ENCODE results near the gene ARFGEF3. TPM values are rescaled to one million over a fixed set of nuclear protein-coding genes. Genes with fewer than 3 reads are reported as not detected.
A peak's percentile ranks its signal among the peaks of the same experiment; 100 is the strongest.

The ARFGEF3 gene
- total RNA-seq, 1 donor from 2014 or later, result 24.0 TPM

DNA sequence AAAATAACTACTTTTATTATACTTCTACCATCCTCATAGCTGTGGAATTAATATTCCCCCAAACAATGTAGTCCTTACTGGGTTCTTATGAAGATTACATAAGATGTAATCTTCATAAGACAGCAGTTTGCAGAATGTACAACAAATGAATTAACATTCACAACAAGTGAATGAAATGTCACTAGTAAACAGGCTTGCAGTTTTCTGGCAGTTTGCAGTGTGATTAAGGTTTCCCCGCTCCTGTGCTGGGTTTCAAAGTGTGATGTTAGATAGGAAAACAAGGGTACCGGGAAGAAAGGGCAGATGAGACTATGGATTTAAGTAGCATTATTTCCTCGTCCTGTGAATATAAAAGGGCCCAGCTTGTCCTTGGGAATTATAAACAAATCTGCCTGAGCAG, 22.5 kb downstream of the ARFGEF3 start:
- Mint-ChIP-seq H3K4me1 (ENCODE audit: unreplicated experiment) (peaks cover 20% of the 10 kb centered on the region), H3K27me3 (peaks cover 6% of the 10 kb centered on the region), H3K4me3 (no peak overlapping the region), H3K9me3 (no peaks in the 10 kb centered on the region), H3K36me3 (peaks cover 4% of the 10 kb centered on the region), H3K27ac (no peak overlapping the region)
- DNase-seq (ENCODE audit: extremely low spot score, unreplicated experiment), result no peak
- TF ChIP-seq, protein P1, sequence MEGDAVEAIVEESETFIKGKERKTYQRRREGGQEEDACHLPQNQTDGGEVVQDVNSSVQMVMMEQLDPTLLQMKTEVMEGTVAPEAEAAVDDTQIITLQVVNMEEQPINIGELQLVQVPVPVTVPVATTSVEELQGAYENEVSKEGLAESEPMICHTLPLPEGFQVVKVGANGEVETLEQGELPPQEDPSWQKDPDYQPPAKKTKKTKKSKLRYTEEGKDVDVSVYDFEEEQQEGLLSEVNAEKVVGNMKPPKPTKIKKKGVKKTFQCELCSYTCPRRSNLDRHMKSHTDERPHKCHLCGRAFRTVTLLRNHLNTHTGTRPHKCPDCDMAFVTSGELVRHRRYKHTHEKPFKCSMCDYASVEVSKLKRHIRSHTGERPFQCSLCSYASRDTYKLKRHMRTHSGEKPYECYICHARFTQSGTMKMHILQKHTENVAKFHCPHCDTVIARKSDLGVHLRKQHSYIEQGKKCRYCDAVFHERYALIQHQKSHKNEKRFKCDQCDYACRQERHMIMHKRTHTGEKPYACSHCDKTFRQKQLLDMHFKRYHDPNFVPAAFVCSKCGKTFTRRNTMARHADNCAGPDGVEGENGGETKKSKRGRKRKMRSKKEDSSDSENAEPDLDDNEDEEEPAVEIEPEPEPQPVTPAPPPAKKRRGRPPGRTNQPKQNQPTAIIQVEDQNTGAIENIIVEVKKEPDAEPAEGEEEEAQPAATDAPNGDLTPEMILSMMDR (conservative IDR thresholded peaks at IDR 0.05), result no peak

DNA sequence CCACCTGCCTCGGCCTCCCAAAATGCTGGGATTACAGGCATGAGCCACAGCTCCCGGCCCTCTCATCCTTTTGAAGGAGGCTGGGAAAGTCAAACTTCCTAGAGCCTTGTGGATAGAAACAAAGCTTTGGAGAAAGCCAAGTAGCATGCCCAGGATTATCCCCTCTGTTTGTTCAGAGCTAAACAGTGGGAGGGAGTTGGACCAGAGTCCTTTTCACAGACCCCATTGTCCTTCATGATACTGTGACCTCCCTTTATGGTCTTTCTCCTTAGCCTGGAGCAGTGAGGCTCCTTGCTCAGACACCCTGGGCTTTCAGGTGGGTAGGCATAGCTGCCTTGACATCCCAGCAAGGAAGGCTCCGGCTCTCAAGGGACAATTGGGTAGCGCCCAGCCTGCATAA, 25.4 kb downstream of the ARFGEF3 start:
- no peaks in the 10 kb centered on the region for H3K27me3 Mint-ChIP-seq
- H3K9me3 Mint-ChIP-seq, result no peaks in the 10 kb centered on the region
- no peak for DNase-seq (ENCODE audit: extremely low spot score, unreplicated experiment)
- TF ChIP-seq, protein P1 (conservative IDR thresholded peaks at IDR 0.05), result no peak
- H3K4me3 Mint-ChIP-seq, result no peak overlapping the region
- H3K4me1 Mint-ChIP-seq (ENCODE audit: unreplicated experiment), result peaks cover 20% of the 10 kb centered on the region
- no peaks in the 10 kb centered on the region for H3K36me3 Mint-ChIP-seq
- no peak overlapping the region for H3K27ac Mint-ChIP-seq

DNA sequence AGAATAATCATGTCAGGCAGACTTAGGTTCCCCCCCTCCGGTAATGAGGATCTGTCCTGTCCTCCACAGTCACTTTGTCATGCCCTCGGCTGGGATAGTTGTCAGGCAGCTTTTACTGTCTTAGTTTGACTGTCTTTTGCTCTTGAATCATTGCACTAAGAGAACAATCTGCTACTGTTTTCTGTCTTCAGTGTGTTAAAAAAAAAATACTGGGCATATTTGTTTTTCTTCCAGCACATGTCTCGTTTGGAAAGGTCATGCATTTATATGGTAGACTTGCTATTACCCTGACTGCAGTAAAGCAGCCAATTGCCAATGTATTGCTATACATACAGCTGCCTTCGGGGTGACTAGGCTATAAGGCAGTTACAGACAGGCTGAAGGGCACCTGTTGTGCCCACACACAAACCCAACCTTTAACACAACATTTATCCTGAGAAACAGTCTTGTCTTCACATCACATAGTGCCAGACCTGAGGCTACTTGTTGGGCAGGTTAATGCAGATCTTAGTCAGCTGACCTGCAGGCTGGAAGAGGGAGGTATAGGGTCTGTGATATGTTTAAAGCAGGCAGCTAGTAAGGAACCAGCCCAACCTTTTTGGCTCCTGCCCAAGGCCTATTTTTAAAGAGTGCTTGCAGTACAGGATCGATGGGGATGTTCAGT, 26.7 kb downstream of the ARFGEF3 start:
- Mint-ChIP-seq H3K9me3 (no peaks in the 10 kb centered on the region), H3K4me1 (ENCODE audit: unreplicated experiment) (peaks cover 14% of the 10 kb centered on the region), H3K27ac (peak overlapping the region; percentile 70)

DNA sequence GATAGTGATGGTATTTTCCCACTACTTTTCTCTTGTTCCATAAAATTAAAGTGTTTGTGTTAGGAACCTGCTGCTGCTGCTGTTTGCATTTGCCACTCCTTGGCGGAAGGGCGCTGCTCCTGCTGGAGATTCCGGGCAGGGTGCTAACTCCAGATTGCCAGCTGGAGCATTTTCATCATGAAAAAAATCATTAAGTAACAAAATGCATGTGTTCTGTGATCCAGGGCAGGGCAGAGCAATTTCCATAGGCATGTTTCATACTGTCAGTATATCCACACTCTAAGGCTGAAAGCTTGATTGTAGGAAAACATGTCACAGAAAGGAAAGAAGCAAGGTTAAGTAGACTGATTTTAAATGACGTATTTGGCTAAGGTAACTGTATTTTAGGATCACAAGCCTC, 32.5 kb downstream of the ARFGEF3 start:
- Mint-ChIP-seq H3K27me3 (no peaks in the 10 kb centered on the region), H3K4me3 (no peak overlapping the region), H3K4me1 (ENCODE audit: unreplicated experiment) (peaks cover 11% of the 10 kb centered on the region), H3K36me3 (no peaks in the 10 kb centered on the region), H3K27ac (peak overlapping the region; percentile 24), H3K9me3 (peaks cover 3% of the 10 kb centered on the region)
- TF ChIP-seq, protein P1 (conservative IDR thresholded peaks at IDR 0.05), result no peak
- no peak for DNase-seq (ENCODE audit: extremely low spot score, unreplicated experiment)

More for the DNA sequence above, 26.7 kb downstream of the ARFGEF3 start:
- no peaks in the 10 kb centered on the region for H3K36me3 Mint-ChIP-seq
- peak overlapping the region; percentile 20 for H3K4me3 Mint-ChIP-seq
- H3K27me3 Mint-ChIP-seq, result no peaks in the 10 kb centered on the region
- TF ChIP-seq, protein P1 (conservative IDR thresholded peaks at IDR 0.05), result no peak
- DNase-seq (ENCODE audit: extremely low spot score, unreplicated experiment), result no peak

DNA sequence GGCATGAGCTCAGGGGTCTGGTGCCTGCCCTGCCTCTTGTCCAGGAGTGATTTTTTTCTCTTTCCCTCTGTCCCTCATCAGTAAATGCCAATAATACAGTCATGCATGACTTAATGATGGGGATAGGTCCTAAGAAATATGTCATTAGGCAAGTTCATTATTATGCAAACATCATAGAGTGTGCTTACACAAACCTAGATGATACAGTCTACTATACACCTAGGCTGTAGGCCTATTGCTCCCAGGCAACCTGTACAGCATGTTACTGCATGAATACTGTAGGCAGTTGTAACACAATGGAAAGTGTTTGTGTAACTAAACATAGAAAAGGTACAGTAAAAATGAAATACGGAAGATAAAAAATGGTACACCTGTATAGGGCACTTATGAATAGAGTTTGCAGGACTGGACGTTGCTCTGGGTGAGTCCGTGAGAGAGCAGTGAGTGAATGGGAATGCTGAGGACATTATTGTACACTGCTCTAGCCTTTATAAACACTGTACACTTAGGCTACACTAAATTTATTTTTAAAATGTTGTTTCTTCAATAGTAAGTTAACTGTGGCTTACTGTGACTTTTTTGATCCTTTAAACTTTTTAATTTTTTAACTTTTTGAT, 34.5 kb downstream of the ARFGEF3 start:
- Mint-ChIP-seq H3K4me3 (no peak overlapping the region), H3K36me3 (peaks cover 1% of the 10 kb centered on the region), H3K4me1 (ENCODE audit: unreplicated experiment) (peaks cover 11% of the 10 kb centered on the region), H3K27ac (peak overlapping the region; percentile 48), H3K9me3 (peaks cover 5% of the 10 kb centered on the region), H3K27me3 (no peaks in the 10 kb centered on the region)
- no peak for DNase-seq (ENCODE audit: extremely low spot score, unreplicated experiment)
- TF ChIP-seq, protein P1 (conservative IDR thresholded peaks at IDR 0.05), result no peak

Measured in type B pancreatic cell (in vitro differentiated cells).